ENCODE data around the gene TSHZ2.

Gene TSHZ2

DNA sequence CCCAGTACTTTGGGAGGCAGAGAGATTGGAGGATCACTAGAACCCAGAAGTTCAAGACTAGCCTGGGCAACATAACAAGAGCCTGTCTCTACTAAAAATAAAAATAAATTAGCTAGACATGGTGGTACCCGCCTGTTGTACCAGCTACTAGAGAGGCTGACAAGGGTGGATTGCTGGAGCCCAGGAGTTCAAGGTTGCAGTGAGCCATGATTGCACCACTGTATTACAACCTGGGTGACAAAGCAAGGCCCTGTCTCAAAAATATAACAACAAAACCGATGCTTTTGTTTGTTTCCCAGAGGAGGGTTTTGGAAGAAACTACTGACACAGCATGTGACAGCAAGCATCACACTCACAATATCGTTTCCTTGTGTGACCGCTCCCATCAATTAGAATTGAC lies 119.6 kb downstream of the TSHZ2 start:
- Histone ChIP-seq H3K27ac (ENCODE audit: low read depth, low read length, poor library complexity, severe bottlenecking) (no peak overlapping the region), H3K9me2 (ENCODE audit: low read depth, low read length) (no peaks in the 10 kb centered on the region), H2AFZ (ENCODE audit: low read length) (no peak overlapping the region), H3K9ac (ENCODE audit: low read length) (no peak overlapping the region), H3K4me3 (ENCODE audit: low read depth, low read length, poor library complexity, severe bottlenecking) (no peak overlapping the region), H3K4me1 (ENCODE audit: insufficient read depth, low read length, severe bottlenecking) (peaks cover 10% of the 10 kb centered on the region), H3K27me3 (ENCODE audit: insufficient read depth, low read length) (no peaks in the 10 kb centered on the region; the same call in 1 of the 2 replicates), H3K9me3 (ENCODE audit: low read length) (no peaks in the 10 kb centered on the region; the same call in 1 of the 2 replicates), H3K79me2 (ENCODE audit: insufficient read depth, low read length) (no peaks in the 10 kb centered on the region), H3F3A (ENCODE audit: insufficient read depth, low read length) (no peaks in the 10 kb centered on the region), H4K20me1 (ENCODE audit: insufficient read depth, low read length) (no peaks in the 10 kb centered on the region), H3K4me2 (ENCODE audit: low read length) (no peak overlapping the region), H3K36me3 (ENCODE audit: insufficient read depth, low read length) (no peaks in the 10 kb centered on the region)
- TF ChIP-seq, protein P1, sequence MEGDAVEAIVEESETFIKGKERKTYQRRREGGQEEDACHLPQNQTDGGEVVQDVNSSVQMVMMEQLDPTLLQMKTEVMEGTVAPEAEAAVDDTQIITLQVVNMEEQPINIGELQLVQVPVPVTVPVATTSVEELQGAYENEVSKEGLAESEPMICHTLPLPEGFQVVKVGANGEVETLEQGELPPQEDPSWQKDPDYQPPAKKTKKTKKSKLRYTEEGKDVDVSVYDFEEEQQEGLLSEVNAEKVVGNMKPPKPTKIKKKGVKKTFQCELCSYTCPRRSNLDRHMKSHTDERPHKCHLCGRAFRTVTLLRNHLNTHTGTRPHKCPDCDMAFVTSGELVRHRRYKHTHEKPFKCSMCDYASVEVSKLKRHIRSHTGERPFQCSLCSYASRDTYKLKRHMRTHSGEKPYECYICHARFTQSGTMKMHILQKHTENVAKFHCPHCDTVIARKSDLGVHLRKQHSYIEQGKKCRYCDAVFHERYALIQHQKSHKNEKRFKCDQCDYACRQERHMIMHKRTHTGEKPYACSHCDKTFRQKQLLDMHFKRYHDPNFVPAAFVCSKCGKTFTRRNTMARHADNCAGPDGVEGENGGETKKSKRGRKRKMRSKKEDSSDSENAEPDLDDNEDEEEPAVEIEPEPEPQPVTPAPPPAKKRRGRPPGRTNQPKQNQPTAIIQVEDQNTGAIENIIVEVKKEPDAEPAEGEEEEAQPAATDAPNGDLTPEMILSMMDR (IDR thresholded peaks at IDR 0.05; ENCODE audit: low read length) = no peak
- TF ChIP-seq EZH2 (IDR thresholded peaks at IDR 0.05; ENCODE audit: borderline replicate concordance, low read length) = no peak

DNA sequence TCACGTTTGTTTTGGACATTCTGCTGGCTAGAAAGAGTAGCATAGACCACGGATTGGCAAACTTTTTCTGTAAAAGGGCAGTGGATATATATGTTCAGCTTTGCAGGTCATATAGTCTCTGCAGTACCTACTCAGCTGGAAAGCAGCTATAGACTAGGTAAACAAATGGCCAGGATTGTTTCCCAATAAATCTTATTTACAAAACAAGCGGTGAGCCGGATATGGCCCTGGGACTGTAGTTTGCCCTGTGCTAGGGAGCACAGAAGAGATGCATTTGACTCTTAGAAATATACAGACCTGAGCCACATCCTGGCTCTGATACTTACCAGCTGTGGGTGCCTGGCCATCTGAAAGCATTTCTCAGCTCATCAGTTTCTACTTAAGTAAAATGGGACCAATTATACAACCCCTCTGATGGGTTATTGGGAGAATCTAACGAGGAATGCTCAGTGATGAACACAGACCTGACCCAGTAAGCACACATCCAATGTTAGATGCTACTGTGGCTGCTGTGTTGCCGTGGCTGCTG lies 120.7 kb downstream of the TSHZ2 start:
- no peak overlapping the region for H3K4me3 ChIP-seq (ENCODE audit: low read depth, low read length, poor library complexity, severe bottlenecking)
- H3F3A ChIP-seq (ENCODE audit: insufficient read depth, low read length) = no peaks in the 10 kb centered on the region
- no peaks in the 10 kb centered on the region for H4K20me1 ChIP-seq (ENCODE audit: insufficient read depth, low read length)
- H3K4me1 ChIP-seq (ENCODE audit: insufficient read depth, low read length, severe bottlenecking) = peaks cover 10% of the 10 kb centered on the region
- H3K27me3 ChIP-seq (ENCODE audit: insufficient read depth, low read length) = no peaks in the 10 kb centered on the region; the same call in 1 of the 2 replicates
- H3K9ac ChIP-seq (ENCODE audit: low read length) = no peak overlapping the region
- H3K79me2 ChIP-seq (ENCODE audit: insufficient read depth, low read length) = no peaks in the 10 kb centered on the region
- H2AFZ ChIP-seq (ENCODE audit: low read length) = no peak overlapping the region
- no peaks in the 10 kb centered on the region for H3K9me3 ChIP-seq (ENCODE audit: low read length)
- no peaks in the 10 kb centered on the region for H3K9me2 ChIP-seq (ENCODE audit: low read depth, low read length)
- H3K27ac ChIP-seq (ENCODE audit: low read depth, low read length, poor library complexity, severe bottlenecking) = no peak overlapping the region
- H3K36me3 ChIP-seq (ENCODE audit: insufficient read depth, low read length) = no peaks in the 10 kb centered on the region
- TF ChIP-seq, protein P1 (IDR thresholded peaks at IDR 0.05; ENCODE audit: low read length) = no peak
- no peak for TF ChIP-seq EZH2 (IDR thresholded peaks at IDR 0.05; ENCODE audit: borderline replicate concordance, low read length)
- no peak overlapping the region for H3K4me2 ChIP-seq (ENCODE audit: low read length)

DNA sequence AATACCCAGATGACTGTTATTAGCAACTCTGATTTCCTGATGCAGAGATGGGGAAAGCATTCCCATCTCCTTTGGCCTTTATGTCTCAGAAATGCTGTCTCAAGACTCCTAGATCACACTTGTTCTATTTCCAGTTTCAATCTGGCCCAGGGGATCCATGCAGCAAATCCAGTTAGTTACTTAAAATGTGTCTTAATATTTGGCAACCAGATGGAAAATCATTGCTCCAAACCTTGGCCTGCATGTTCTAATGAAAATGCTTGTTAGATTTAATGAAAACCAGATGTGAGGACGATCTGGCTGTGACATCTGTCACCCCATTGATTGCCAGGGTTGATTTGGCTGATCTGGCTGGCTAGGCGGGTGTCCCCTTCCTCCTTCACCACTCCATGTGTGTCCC lies 125.2 kb downstream of the TSHZ2 start:
- Histone ChIP-seq H3K27me3 (ENCODE audit: insufficient read depth, low read length) (no peaks in the 10 kb centered on the region; the same call in 1 of the 2 replicates), H3K79me2 (ENCODE audit: insufficient read depth, low read length) (no peaks in the 10 kb centered on the region), H2AFZ (ENCODE audit: low read length) (no peak overlapping the region), H3F3A (ENCODE audit: insufficient read depth, low read length) (no peaks in the 10 kb centered on the region), H3K9me3 (ENCODE audit: low read length) (no peaks in the 10 kb centered on the region), H3K27ac (ENCODE audit: low read depth, low read length, poor library complexity, severe bottlenecking) (no peak overlapping the region), H3K9me2 (ENCODE audit: low read depth, low read length) (no peaks in the 10 kb centered on the region), H4K20me1 (ENCODE audit: insufficient read depth, low read length) (no peaks in the 10 kb centered on the region), H3K4me1 (ENCODE audit: insufficient read depth, low read length, severe bottlenecking) (peaks cover 25% of the 10 kb centered on the region), H3K4me2 (ENCODE audit: low read length) (no peak overlapping the region), H3K4me3 (ENCODE audit: low read depth, low read length, poor library complexity, severe bottlenecking) (no peak overlapping the region), H3K9ac (ENCODE audit: low read length) (no peak overlapping the region), H3K36me3 (ENCODE audit: insufficient read depth, low read length) (no peaks in the 10 kb centered on the region)
- TF ChIP-seq, protein P1 (IDR thresholded peaks at IDR 0.05; ENCODE audit: low read length) = no peak
- no peak for TF ChIP-seq EZH2 (IDR thresholded peaks at IDR 0.05; ENCODE audit: borderline replicate concordance, low read length)

All from OCI-LY1 (cell line).